Peyer's patch (tissue), 4 donors: ENCODE data around the gene LHX4.

ENCODE experiments used
- POLR2A ChIP-seq, 2 donors: fragments of 450-650 bp; IDR thresholded peaks; one replicate each; pipeline ENCODE4 v1.5.1; 2017; ENCODE audit warnings: antibody characterized with exemption in 2 of 2, mild to moderate bottlenecking in 2 of 2, moderate library complexity in 2 of 2
- TF ChIP-seq, protein P1 (sequence below), 6 experiments: fragments of 450-650 bp in 4 of 6; fragments of 200-600 bp in 2 of 6; sonication (generic) in 1 of 6; IDR thresholded peaks; one replicate each; pipeline ENCODE4 v1.5.1; 2017 to 2019; ENCODE audit warnings: antibody characterized with exemption in 6 of 6, mild to moderate bottlenecking in 3 of 6, moderate library complexity in 1 of 6

DNA sequence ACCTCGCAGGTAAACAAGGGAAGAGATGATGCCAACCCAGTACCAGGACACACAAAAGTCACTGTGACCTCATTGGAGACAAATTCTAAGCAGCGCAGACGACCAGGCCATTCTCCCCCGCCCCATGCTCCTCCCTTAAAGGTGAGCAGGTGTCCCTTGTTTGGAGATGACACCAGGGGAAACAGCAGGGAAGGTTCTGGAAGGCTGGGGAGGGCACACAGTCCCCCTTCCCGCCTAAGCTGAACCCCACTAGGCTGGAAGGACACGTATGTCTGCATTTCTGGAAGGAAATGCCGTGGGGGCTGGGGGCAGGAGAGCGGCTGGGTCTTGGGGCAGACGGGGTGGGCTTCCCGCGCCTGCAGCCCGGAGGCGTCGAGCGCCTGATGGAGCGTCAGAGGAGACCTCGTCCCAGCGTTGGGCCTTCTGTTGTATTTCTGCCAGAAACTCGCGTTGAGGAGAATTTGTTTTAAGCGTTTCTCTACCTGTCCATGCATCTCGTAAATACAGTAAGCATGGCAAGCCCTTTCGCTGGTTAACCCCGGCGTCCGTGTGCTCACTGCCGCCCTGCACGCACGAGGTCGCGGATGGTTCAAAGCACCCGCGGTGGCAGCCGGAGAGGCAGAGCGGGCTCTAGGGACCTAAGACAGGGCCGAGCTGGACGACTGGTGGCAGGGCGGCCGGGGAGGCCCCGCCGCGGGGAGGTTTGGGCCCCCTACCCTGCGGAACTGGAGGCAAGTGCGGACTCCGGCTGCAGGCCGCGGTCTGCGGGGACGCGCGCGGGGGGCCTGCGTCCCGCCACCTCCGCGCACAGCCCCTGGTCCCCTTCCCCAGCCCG lies 1.2 kb upstream of the LHX4 start:
- TF ChIP-seq, protein P1, sequence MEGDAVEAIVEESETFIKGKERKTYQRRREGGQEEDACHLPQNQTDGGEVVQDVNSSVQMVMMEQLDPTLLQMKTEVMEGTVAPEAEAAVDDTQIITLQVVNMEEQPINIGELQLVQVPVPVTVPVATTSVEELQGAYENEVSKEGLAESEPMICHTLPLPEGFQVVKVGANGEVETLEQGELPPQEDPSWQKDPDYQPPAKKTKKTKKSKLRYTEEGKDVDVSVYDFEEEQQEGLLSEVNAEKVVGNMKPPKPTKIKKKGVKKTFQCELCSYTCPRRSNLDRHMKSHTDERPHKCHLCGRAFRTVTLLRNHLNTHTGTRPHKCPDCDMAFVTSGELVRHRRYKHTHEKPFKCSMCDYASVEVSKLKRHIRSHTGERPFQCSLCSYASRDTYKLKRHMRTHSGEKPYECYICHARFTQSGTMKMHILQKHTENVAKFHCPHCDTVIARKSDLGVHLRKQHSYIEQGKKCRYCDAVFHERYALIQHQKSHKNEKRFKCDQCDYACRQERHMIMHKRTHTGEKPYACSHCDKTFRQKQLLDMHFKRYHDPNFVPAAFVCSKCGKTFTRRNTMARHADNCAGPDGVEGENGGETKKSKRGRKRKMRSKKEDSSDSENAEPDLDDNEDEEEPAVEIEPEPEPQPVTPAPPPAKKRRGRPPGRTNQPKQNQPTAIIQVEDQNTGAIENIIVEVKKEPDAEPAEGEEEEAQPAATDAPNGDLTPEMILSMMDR (IDR thresholded peaks at IDR 0.05): no peak
- no peak for TF ChIP-seq POLR2A (IDR thresholded peaks at IDR 0.05)
